ENCODE measurements around the gene AOPEP. TPM values are rescaled to one million over a fixed set of nuclear protein-coding genes. Genes with fewer than 3 reads are reported as not detected.

The AOPEP gene
- total and polyA plus RNA-seq, 3 donors from 2014 or later, result 31.4 to 95.0 (median 80.4) TPM

DNA sequence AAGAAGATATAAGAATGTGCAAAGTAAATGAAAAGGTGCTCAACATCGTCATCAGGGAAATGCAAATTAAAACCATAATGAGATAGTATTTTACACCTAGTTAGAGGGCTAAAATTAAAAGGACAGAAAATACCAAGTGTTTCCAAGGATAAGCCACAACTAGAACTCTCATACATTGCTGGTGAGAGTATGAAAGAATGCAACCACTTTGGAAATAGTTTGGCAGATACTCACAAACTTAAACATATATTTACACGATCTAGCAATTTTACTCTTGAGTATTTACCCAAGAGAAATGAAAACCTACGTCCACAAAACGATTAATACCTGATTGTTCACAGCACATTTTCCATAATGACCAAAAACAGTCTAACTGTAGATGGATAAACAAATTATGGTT, 51.5 kb downstream of the AOPEP start:
- H3K4me3 ChIP-seq, result no peak overlapping the region
- WGBS, 2 donors, result 91 to 95% methylated on average over 4 of the region's 4 CpGs
- no peak for TF ChIP-seq POLR2A (IDR thresholded peaks at IDR 0.05)
- no peak for TF ChIP-seq CTCF (IDR thresholded peaks at IDR 0.05)
- H3K4me1 ChIP-seq, result no peaks in the 10 kb centered on the region
- H3K27ac ChIP-seq, result no peak overlapping the region
- intact Hi-C loops (cut with DNase I; ENCODE audit: low total_unique reads), result no loop called here
- no peaks in the 10 kb centered on the region for H3K9me3 ChIP-seq
- no peak for DNase-seq
- no peaks in the 10 kb centered on the region for H3K27me3 ChIP-seq
- no peaks in the 10 kb centered on the region for H3K36me3 ChIP-seq (ENCODE audit: low read depth, missing control alignments)

DNA sequence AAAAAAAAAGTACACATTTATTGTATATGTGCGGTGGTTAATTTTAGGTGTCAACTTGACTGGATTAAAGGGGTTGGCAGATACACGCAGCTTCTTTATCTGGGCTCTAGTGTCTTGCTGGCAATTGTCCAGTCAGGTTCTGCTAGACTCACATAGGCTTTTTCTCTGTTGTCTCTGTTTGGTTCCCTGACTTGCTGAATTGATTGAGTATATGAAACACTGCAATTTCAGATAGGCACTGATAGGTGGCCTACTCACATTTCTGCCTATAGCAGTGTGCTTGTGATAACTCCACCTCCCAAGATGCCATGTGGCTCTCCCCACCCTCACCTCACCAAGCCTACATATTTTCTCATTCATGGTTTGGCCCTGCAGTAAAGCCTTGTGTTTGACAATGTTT, 52.5 kb downstream of the AOPEP start:
- WGBS, 2 donors, result 68 to 84% methylated on average over 2 of the region's 2 CpGs
- no peak overlapping the region for H3K4me3 ChIP-seq
- no peak for DNase-seq

GRCh38 chr9:94779693-94780290, 53.3 kb downstream of the AOPEP start:
- H3K4me3 ChIP-seq, result no peak overlapping the region
- no peaks in the 10 kb centered on the region for H3K27me3 ChIP-seq
- 89 to 90% methylated on average over 4 of the region's 4 CpGs for WGBS, 2 donors
- TF ChIP-seq POLR2A (IDR thresholded peaks at IDR 0.05) (no peak), CTCF (IDR thresholded peaks at IDR 0.05) (no peak)
- H3K4me1 ChIP-seq, result no peaks in the 10 kb centered on the region
- intact Hi-C loops (cut with DNase I; ENCODE audit: low total_unique reads), result loop anchor here (10.0 kb wide), 1 partner anchor 345 kb away; no protein-coding TSS in a partner anchor
- no peaks in the 10 kb centered on the region for H3K9me3 ChIP-seq
- H3K27ac ChIP-seq, result no peak overlapping the region
- no peaks in the 10 kb centered on the region for H3K36me3 ChIP-seq (ENCODE audit: low read depth, missing control alignments)
- DNase-seq, result no peak

More for the DNA sequence above, 52.5 kb downstream of the AOPEP start:
- Histone ChIP-seq H3K4me1 (no peaks in the 10 kb centered on the region), H3K9me3 (no peaks in the 10 kb centered on the region), H3K27me3 (no peaks in the 10 kb centered on the region), H3K27ac (no peak overlapping the region), H3K36me3 (ENCODE audit: low read depth, missing control alignments) (no peaks in the 10 kb centered on the region)
- TF ChIP-seq POLR2A (IDR thresholded peaks at IDR 0.05) (no peak), CTCF (IDR thresholded peaks at IDR 0.05) (no peak)
- intact Hi-C loops (cut with DNase I; ENCODE audit: low total_unique reads), result no loop called here

DNA sequence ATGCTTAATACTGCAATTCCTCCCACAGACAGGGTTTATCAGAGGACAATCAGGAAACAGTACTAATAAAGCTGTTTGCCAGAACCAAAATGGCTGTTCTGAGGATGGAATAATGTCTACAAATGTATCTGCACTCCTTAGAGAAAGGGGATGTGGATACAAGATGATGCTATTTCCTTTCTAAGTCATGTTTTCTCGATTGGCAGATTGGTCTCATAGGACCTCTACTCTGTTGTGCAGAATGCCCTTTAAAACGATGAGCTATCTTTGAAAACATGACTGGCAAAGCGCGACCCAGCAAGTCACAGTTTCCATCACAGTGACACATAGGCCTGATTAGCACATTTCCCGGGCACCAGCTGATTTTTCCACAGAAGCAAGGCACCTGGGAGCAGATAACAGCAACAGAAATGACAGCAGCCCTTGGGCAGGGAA, 54.0 kb downstream of the AOPEP start:
- 84 to 95% methylated on average over 5 of the region's 5 CpGs for WGBS, 2 donors
- no peak overlapping the region for H3K27ac ChIP-seq
- TF ChIP-seq POLR2A (IDR thresholded peaks at IDR 0.05), result no peak
- no peak for TF ChIP-seq CTCF (IDR thresholded peaks at IDR 0.05)
- peaks cover 1% of the 10 kb centered on the region for H3K4me1 ChIP-seq
- DNase-seq, result no peak
- no peaks in the 10 kb centered on the region for H3K36me3 ChIP-seq (ENCODE audit: low read depth, missing control alignments)
- no peaks in the 10 kb centered on the region for H3K27me3 ChIP-seq
- no peaks in the 10 kb centered on the region for H3K9me3 ChIP-seq
- intact Hi-C loops (cut with DNase I; ENCODE audit: low total_unique reads), result loop anchor here (10.0 kb wide), 1 partner anchor 344 kb away; no protein-coding TSS in a partner anchor
- no peak overlapping the region for H3K4me3 ChIP-seq

Data from testis (tissue), 3 donors.